ENCODE data around the gene IL1R1.

DNA sequence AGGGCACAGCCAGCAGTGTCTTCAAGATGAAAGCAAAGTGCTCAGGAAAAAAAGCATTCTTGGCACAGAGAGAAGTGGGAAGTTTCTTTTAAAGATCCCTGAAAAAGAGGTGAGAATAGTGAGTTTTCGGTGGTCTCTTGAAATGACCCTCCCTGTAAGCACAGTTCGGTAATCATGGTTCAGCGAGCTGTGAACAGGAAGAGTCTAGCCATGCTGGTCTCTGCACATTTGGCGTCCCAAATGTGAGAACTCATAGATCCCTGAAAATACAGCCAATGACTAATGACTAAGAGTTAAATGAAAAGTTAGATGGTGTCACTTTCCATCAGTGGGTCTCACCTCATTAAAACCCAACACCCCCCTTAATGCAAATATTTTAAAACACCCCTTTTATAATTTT is 3.4 kb downstream of the IL1R1 start:
- TF ChIP-seq, protein P1, sequence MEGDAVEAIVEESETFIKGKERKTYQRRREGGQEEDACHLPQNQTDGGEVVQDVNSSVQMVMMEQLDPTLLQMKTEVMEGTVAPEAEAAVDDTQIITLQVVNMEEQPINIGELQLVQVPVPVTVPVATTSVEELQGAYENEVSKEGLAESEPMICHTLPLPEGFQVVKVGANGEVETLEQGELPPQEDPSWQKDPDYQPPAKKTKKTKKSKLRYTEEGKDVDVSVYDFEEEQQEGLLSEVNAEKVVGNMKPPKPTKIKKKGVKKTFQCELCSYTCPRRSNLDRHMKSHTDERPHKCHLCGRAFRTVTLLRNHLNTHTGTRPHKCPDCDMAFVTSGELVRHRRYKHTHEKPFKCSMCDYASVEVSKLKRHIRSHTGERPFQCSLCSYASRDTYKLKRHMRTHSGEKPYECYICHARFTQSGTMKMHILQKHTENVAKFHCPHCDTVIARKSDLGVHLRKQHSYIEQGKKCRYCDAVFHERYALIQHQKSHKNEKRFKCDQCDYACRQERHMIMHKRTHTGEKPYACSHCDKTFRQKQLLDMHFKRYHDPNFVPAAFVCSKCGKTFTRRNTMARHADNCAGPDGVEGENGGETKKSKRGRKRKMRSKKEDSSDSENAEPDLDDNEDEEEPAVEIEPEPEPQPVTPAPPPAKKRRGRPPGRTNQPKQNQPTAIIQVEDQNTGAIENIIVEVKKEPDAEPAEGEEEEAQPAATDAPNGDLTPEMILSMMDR (IDR thresholded peaks at IDR 0.05) = no peak
- TF ChIP-seq POLR2A (IDR thresholded peaks at IDR 0.05; ENCODE audit: low read depth) = no peak

All from esophagus muscularis mucosa (tissue), 3 donors.